Uterus (tissue), 4 donors: ENCODE measurements around the gene DNM3. TPM values are rescaled to one million over a fixed set of nuclear protein-coding genes. Genes with fewer than 3 reads are reported as not detected.

ENCODE experiments used
- DNase-seq, 2 donors: peaks; one replicate each; pipeline ENCODE4 v3.0.0-alpha.2; 2019 to 2020
- H3K27ac ChIP-seq, 2 donors: fragments of 200-600 bp; sonication (generic); 1 replicate in 1 of 2; 2 replicates in 1 of 2; pipeline ENCODE4 v1.5.1; 2016 to 2018
- H3K27me3 ChIP-seq, 2 donors: fragments of 200-600 bp; sonication (generic); one replicate each; pipeline ENCODE4 v1.5.1; 2018 to 2019; ENCODE audit warnings: control low read depth in 1 of 2
- H3K36me3 ChIP-seq, 2 donors: fragments of 200-600 bp; sonication (generic); one replicate each; pipeline ENCODE4 v1.5.1; 2019; ENCODE audit warnings: control low read depth in 1 of 2
- H3K4me1 ChIP-seq, 2 donors: fragments of 200-600 bp; sonication (generic); one replicate each; pipeline ENCODE4 v1.5.1; 2018 to 2019; ENCODE audit warnings: control low read depth in 1 of 2
- H3K4me3 ChIP-seq, 2 donors: fragments of 200-600 bp; sonication (generic); 1 replicate in 1 of 2; 2 replicates in 1 of 2; pipeline ENCODE4 v1.5.1; 2018 to 2019; ENCODE audit warnings: mild to moderate bottlenecking in 1 of 2
- H3K9me3 ChIP-seq, 2 donors: fragments of 200-600 bp; sonication (generic); one replicate each; pipeline ENCODE4 v1.5.1; 2019; ENCODE audit warnings: control low read depth in 1 of 2
- CTCF ChIP-seq, 4 experiments: fragments of 200-600 bp in 2 of 4; fragments of 450-650 bp in 2 of 4; sonication (generic) in 2 of 4; IDR thresholded peaks; one replicate each; pipeline ENCODE4 v1.5.1; 2016 to 2019; ENCODE audit warnings: antibody characterized with exemption in 4 of 4, mild to moderate bottlenecking in 2 of 4, moderate library complexity in 1 of 4
- POLR2A ChIP-seq, 2 donors: fragments of 450-650 bp; IDR thresholded peaks; one replicate each; pipeline ENCODE4 v1.6.1; 2016; ENCODE audit warnings: antibody characterized with exemption in 2 of 2, mild to moderate bottlenecking in 1 of 2, moderate library complexity in 1 of 2
- intact Hi-C: fragments of 100-400 bp; cut with DNase I; formaldehyde crosslinking; loops from one replicate; pipeline ENCODE4 v1.15.1; 2023; ENCODE audit warnings: low total_unique reads
- total RNA-seq, 4 donors: library from RNA; depleted of rRNA in 3 of 4; stranded (reverse); fragments of >200 nt in 3 of 4; gene quantifications; one replicate each; pipeline versions ENCODE4 v1.1.0 to v1.2.4, GENCODE V29; 2014 to 2023
- donor health status: DM: yes; HTN: yes; CAD: no.

The DNM3 gene
- total RNA-seq, 4 donors from 2014 or later = 4.7 to 49.2 (median 14.6) TPM

GRCh38 chr1:172446547-172446946 lies 605.2 kb downstream of the DNM3 start:
- Histone ChIP-seq H3K4me1 (peaks cover 0 to 3% of the 10 kb centered on the region in 2 donors), H3K9me3 (no peaks in the 10 kb centered on the region), H3K27ac (no peak overlapping the region), H3K36me3 (no peaks in the 10 kb centered on the region), H3K27me3 (no peaks in the 10 kb centered on the region), H3K4me3 (no peak overlapping the region)
- TF ChIP-seq POLR2A (IDR thresholded peaks at IDR 0.05) (no peak), CTCF (IDR thresholded peaks at IDR 0.05) (no peak)
- DNase-seq = no peak
- intact Hi-C loops = no loop called here

GRCh38 chr1:172447641-172448040 lies 606.3 kb downstream of the DNM3 start:
- Histone ChIP-seq H3K27me3 (no peaks in the 10 kb centered on the region), H3K36me3 (no peaks in the 10 kb centered on the region), H3K4me1 (no peaks in the 10 kb centered on the region), H3K4me3 (no peak overlapping the region), H3K9me3 (no peaks in the 10 kb centered on the region), H3K27ac (no peak overlapping the region)
- no peak for TF ChIP-seq POLR2A (IDR thresholded peaks at IDR 0.05)
- no peak for TF ChIP-seq CTCF (IDR thresholded peaks at IDR 0.05)
- no peak for DNase-seq
- intact Hi-C loops = no loop called here

GRCh38 chr1:172448995-172449584 lies 607.8 kb downstream of the DNM3 start:
- intact Hi-C loops = no loop called here
- H3K4me3 ChIP-seq = no peak overlapping the region
- no peaks in the 10 kb centered on the region for H3K9me3 ChIP-seq
- no peaks in the 10 kb centered on the region for H3K4me1 ChIP-seq
- DNase-seq = no peak
- H3K27me3 ChIP-seq = no peaks in the 10 kb centered on the region
- no peak for TF ChIP-seq POLR2A (IDR thresholded peaks at IDR 0.05)
- TF ChIP-seq CTCF (IDR thresholded peaks at IDR 0.05) = no peak
- no peak overlapping the region for H3K27ac ChIP-seq
- no peaks in the 10 kb centered on the region for H3K36me3 ChIP-seq

- DNase-seq = peak in 1 of 2 donors; percentile 44
- H3K4me3 ChIP-seq = no peak overlapping the region
- H3K36me3 ChIP-seq = no peaks in the 10 kb centered on the region
- no peaks in the 10 kb centered on the region for H3K27me3 ChIP-seq
- H3K27ac ChIP-seq = no peak overlapping the region
- intact Hi-C loops = no loop called here
- H3K9me3 ChIP-seq = no peaks in the 10 kb centered on the region
- TF ChIP-seq POLR2A (IDR thresholded peaks at IDR 0.05) (no peak), CTCF (IDR thresholded peaks at IDR 0.05) (peak; percentile 59 to 74 (median 72))
- H3K4me1 ChIP-seq = no peaks in the 10 kb centered on the region
These were observed 608.6 kb downstream of the DNM3 start for GRCh38 chr1:172449585-172450523.

- Histone ChIP-seq H3K27ac (no peak overlapping the region), H3K9me3 (no peaks in the 10 kb centered on the region), H3K36me3 (no peaks in the 10 kb centered on the region), H3K4me1 (no peaks in the 10 kb centered on the region), H3K4me3 (no peak overlapping the region), H3K27me3 (no peaks in the 10 kb centered on the region)
- DNase-seq = no peak
- TF ChIP-seq POLR2A (IDR thresholded peaks at IDR 0.05) = no peak
- no peak for TF ChIP-seq CTCF (IDR thresholded peaks at IDR 0.05)
- intact Hi-C loops = no loop called here
These were observed 609.2 kb downstream of the DNM3 start for GRCh38 chr1:172450524-172450885.
